Right lobe of liver (tissue), 4 donors: Measurements from ENCODE around the gene SAXO1.

Experiments used
- POLR2A ChIP-seq: fragments of 450-650 bp; IDR thresholded peaks from one replicate; pipeline ENCODE4 v1.6.1; 2017; ENCODE audit warnings: antibody characterized with exemption, mild to moderate bottlenecking
- TF ChIP-seq, protein P1 (sequence below), 4 donors: fragments of 200-600 bp in 3 of 4; fragments of 450-650 bp in 1 of 4; IDR thresholded peaks; one replicate each; pipeline versions ENCODE4 v1.5.1 to v1.8.0; 2016 to 2022; ENCODE audit warnings: antibody characterized with exemption in 4 of 4, mild to moderate bottlenecking in 2 of 4
- donor health status: DM: no; HTN: no; CAD: no.
- donor health status: DM: no; HTN: no; CAD: no.
- donor health status: DM: no; HTN: yes; CAD: no.

DNA sequence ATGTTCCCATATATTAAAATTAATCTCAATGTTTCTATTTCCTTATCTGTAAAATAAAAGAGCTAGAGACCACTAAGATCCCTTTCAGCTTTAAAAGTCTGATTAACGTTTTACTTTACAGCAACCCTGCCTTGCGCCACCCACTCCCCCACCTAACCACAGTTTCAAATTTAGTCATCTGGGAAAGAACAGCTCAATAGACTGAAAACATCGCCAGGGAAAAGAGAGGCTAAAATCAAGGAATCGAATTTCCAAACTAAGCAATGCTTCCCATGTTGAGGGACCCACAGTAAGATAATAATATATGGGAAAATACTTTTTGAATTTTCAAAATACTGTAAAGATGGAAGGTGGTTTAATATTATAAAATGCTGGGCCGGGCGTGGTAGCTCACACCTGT lies 6.6 kb downstream of the SAXO1 start:
- TF ChIP-seq, protein P1, sequence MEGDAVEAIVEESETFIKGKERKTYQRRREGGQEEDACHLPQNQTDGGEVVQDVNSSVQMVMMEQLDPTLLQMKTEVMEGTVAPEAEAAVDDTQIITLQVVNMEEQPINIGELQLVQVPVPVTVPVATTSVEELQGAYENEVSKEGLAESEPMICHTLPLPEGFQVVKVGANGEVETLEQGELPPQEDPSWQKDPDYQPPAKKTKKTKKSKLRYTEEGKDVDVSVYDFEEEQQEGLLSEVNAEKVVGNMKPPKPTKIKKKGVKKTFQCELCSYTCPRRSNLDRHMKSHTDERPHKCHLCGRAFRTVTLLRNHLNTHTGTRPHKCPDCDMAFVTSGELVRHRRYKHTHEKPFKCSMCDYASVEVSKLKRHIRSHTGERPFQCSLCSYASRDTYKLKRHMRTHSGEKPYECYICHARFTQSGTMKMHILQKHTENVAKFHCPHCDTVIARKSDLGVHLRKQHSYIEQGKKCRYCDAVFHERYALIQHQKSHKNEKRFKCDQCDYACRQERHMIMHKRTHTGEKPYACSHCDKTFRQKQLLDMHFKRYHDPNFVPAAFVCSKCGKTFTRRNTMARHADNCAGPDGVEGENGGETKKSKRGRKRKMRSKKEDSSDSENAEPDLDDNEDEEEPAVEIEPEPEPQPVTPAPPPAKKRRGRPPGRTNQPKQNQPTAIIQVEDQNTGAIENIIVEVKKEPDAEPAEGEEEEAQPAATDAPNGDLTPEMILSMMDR (IDR thresholded peaks at IDR 0.05): no peak
- TF ChIP-seq POLR2A: no peak
